Cortex of kidney (tissue), 1 donor: ENCODE results near the gene MREG.
"Not testable (repeated sequence)": the region's sequence is repeated elsewhere in the genome, so short reads cannot be mapped to it uniquely, and the experiment has no call there.

Experiments used
- DNase-seq: peaks from one replicate; lab custom pipeline; 2025; lab: John Stamatoyannopoulos, UW

MREG gene

DNA sequence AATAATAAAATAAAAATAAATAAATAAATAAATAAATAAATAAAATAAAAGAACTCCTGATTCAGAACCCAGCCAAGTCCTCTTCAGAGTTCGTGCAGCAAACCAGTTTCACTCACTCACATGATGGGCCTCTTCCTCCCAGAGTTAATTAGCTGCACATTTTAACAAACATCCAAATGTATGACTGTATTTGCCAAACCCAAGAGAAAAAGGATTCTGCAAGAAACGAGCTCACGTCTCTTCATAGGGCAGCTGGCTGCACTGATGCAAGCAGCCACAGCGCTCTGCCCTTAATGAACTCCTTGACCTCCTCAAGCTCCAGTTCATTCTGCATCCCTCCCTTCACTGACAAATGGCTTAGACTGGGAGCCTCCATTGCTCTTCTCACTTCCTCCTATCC lies 55.1 kb downstream of the MREG start:
- no peak for DNase-seq

DNA sequence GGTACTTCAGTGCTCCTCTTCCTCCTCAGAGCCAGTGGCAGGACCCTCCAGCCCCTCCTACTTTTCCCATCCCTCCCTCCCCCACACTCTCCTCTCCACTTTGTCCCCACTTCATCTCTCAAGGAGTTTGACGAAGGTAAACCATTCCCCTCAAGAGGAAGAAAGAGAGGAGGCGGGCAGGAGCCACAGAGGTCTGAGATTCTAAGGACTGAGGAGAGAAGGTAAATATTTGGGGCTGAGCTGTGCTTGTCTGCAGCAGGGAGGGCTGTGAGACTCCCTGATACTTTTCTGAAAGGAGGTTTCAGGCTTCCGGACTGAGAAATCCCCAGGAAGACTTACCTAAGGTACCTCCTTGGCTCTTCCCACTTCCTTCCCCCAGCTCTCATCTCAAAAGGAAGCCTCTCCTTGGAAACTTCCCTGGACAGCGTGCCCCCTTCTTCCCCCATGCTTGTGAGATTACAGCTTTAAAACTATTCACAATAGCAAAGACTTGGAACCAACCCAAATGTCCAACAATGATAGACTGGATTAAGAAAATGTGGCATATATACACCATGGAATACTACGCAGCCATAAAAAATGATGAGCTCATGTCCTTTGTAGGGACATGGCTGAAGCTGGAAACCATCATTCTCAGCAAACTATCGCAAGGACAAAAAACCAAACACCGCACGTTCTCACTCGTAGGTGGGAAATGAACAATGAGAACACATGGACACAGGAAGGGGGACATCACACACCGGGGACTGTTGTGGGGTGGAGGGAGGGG lies 55.8 kb downstream of the MREG start:
- not testable (repeated sequence) for DNase-seq

- no peak for DNase-seq
These were observed 60.3 kb downstream of the MREG start for GRCh38 chr2:215952860-215953637.

- no peak for DNase-seq
These were observed 61.8 kb downstream of the MREG start for GRCh38 chr2:215951558-215951957.

GRCh38 chr2:215949991-215950404 lies 63.4 kb downstream of the MREG start:
- DNase-seq: no peak

GRCh38 chr2:215948051-215948450 lies 65.3 kb downstream of the MREG start:
- DNase-seq: no peak

DNA sequence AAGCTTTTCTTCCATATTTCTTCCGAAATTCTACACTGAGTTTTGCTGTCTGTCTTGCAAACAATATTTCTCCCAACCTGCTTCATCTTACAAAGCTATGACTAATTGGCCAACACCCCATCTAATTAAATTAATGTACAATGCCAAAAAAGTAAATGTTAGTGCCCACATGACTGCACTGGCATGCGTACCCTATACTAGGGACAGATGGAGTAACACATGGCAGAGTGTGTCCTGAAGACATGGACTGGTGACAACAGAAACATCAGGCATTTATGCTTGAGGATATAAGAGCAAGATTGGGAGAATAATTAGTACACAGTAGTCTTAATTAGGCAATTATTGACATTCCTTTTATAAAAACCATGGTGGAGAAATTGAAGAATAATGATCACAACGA lies 66.8 kb downstream of the MREG start:
- DNase-seq: no peak

DNA sequence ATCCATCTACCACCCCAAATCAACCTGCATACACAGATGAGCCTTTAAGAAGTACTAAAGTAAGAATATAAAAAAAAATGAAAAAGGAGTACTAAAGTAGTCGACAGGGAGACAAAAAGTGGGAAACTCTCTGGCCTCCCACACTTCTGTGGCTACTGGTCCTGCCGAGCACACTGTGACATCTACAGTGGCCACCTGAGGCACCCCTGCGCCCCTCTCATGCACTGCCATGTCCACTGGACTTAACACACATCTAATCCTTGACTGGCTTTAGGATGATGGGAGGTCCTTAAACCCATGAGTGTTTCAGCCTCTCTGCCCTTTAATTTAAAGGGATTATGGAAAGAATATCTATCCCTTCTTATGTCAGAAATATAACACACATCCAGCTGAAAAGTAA lies 71.2 kb downstream of the MREG start:
- DNase-seq: no peak

- DNase-seq: no peak
These were observed 71.6 kb downstream of the MREG start for GRCh38 chr2:215941726-215942125.

DNA sequence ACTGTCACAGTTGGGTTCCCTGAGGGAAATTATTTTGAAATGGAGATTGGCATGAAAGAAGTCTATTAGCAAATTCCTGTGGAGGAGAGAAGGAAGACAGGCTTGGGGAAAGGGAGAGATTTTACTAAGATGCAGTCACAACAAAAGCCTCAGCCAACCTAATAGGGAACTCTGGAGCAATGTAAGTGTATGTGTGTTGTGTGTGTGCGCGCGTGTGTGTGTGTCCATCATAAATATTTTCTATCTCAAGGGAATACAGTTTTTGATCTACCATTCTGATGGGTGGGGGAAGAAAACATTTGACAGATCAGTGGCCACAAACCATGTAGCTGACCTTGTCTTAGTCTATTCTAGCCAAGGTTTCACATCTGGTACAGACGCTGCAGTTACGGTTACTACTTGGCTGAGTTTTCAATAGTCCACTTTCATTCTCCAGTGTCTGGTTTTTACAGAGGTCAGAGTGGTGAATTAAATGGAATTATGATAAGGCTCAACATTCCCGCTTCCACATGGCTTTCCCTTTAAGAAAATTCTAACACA lies 72.6 kb downstream of the MREG start:
- DNase-seq: no peak

GRCh38 chr2:215937190-215937589 lies 76.2 kb downstream of the MREG start:
- DNase-seq: no peak

GRCh38 chr2:215933151-215933550 lies 80.2 kb downstream of the MREG start:
- DNase-seq: no peak

GRCh38 chr2:215931256-215931903 lies 82.0 kb downstream of the MREG start:
- DNase-seq: no peak

- no peak for DNase-seq
These were observed 82.7 kb downstream of the MREG start for GRCh38 chr2:215930505-215931253.

DNA sequence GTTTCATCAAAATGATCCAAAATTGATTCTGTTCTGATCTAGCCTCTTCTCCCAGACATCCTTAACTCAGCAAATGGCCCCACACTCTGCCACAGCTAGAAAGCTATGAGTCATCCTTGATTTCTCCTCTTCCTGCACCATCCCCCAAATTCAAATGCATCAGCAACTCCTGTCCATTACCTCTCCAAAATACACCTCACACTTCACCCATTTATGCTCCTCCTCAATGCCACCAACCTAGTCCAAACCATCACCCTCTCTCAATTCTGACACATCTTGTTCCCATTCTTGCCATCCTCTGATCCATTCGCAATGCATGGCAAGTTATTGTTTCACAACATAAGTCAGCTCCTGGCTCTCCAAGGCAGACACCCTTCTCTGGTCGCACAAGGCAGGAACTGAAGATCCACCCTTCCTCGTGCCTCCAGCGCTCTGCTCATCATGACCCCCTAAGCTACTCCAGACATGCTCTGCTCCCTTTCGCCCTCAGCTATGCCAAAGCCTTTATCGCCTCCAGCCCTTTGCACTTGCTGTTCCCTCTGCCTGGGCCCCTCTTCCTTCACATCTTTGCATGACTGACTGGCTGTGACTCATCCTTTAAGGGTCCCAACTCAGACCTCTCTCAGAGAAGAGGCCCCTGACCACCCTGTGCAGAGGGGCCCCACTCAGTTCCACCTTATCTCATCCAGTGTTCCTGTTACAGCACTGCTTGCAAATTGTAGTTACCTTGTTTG lies 83.6 kb downstream of the MREG start:
- no peak for DNase-seq

- no peak for DNase-seq
These were observed 85.3 kb downstream of the MREG start for GRCh38 chr2:215928086-215928485.

GRCh38 chr2:215926992-215927391 lies 86.4 kb downstream of the MREG start:
- not testable (repeated sequence) for DNase-seq

GRCh38 chr2:215921895-215922294 lies 91.5 kb downstream of the MREG start:
- no peak for DNase-seq

- no peak for DNase-seq
These were observed 92.9 kb downstream of the MREG start for GRCh38 chr2:215920244-215921100.

GRCh38 chr2:215919624-215920243 lies 93.6 kb downstream of the MREG start:
- DNase-seq: no peak
